ENCODE measurements around the gene EPN2.
A peak's percentile ranks its signal among the peaks of the same experiment; 100 is the strongest.
"Not testable (repeated sequence)": the region's sequence is repeated elsewhere in the genome, so short reads cannot be mapped to it uniquely, and the experiment has no call there.

The EPN2 gene

DNA sequence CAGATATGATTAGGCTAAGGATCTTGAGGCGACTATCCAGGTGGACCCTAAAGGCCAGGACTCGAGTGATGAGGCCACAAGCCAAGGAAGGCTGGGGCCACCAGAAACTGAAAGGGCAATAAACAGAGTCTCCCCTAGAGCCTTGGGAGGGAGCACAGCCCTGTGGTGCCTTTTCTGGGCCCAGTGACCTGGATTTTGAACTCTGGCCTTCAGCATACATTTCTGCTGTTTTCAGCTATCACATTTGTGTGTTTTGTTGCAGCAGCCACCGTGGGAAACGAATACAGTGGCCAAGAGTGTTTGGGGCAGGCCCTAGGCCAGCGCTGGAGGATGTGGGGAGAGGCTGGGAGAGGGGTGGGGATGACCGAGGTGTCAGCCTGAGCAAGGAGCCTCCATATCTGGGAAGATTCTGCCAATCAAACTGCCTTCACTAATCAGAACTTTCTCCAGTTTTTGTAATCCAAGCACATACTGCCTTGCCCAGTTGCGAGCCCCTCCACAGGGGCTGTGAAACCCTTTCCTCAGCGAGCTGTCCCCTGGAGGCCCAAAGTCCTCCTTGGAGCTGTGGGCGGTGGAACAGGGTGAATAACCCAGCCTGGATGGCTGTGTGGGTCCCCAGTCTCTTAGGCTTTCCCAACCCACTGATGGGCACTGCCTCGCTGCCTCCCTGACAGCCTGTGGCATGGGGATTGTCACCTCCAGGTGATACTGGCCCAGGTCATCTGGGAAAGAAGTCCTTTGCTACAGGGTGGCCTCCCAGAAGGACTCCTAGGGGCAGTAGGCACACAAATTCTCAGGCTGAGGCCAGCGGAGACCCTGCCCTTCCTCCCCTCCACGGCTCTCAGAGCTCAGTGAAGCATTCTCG lies 108.6 kb downstream of the EPN2 start:
- DNase-seq (ENCODE audit: low read depth): no peak

DNA sequence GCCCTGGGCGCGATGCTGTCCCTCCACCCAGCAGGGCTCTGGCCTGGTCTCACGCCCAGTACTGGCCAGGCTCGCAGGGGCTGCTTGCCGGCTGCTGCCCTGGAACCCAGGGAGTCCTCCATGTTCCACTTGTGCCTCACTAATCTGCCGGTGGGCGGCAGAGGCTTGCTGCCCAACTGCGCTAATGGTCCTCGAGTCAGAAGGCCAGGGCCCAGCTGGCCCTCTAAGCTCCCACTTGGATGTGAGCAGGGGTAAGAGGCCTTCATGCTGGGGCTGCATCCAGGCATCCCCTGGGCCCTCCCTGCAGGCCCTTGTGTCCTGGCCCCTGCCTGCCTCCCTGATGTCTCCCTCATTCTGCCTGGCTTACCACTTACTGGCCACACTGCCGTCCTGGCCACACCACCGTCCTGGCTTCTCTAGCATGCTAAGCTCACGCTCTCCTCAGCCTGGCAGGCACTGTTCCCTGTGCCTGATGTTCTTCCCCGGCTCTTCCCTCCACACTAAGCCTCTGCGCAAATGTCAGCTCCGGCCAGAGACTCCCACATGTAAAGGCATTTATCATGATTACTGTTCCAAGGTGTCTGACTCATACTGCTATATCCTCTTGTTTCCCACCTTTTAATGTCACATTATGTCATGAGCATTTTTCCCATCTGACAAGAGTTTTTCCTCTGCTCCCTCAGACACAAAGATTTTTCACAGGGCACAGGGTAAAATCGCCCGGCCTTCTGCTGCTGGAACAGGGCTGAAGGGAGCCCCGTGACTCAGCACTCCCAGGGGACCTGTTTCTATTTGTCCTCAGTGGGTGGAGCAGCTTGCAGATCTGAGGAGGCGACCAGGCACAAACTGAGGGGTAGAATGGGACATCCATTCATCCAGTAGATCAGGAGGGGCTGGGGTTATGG lies 109.4 kb downstream of the EPN2 start:
- DNase-seq (ENCODE audit: low read depth): no peak

DNA sequence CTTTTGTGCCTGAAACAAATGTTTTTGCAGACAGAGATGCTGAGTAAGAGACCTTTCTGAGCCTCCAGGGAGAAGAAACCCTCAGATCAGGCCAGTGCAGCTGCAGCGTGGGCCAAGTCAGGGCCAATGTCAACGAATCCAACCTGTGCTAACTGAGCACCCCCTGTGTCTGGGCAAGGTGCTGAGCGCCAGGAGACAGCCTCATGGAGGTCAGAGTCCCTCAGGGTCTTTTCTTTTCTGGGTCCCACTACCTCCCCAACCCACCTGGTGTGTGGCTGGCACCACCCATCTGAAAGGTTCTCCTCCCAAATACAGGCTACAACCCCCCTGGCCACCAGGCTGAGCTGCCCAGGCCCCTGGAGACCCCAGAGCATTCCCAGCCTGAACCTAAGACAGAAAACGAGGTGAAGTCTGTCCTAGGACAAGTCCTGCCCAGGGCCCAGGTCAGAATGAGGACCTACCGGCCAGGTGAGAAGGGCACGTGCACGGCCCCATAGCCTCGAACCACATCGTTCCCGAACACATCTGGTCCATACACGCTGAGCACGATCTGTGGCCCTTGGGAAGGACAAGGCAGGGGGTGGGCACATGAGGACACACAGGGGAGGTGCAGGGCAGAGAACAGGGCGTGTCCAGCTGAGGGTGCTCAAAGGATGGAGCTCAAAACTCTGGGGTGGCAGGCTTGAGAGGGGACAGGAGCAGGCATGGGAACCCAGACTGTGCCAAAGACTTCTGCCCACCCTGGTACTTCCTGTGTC lies 110.3 kb downstream of the EPN2 start:
- no peak for DNase-seq (ENCODE audit: low read depth)

DNA sequence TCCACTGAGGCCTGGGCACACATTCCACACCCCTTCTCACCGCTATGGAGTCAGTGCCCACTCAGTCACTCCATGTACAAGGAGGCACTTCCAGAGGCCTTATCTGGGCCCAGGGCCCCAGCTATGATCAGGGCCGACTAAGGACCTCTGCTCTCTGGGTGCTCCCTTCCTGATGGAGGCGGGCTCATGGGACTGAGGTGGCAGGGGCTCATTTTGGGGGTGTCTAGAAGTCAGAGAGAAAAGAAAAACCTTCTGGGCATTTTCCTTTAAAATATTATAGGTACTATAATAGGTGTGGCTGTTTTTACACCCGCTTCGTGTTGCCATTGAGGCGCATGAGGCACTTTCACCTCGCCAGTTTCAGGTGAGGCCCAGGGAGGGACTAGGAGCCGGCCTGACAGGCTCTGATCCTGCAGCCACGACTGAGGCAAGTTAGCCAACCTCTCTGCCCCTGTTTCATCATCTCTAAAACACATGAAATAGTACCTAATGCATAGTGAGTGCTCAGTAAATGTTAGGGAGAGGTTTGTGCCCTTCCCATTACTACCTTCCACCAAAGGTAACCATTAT lies 111.0 kb downstream of the EPN2 start:
- no peak for DNase-seq (ENCODE audit: low read depth)

DNA sequence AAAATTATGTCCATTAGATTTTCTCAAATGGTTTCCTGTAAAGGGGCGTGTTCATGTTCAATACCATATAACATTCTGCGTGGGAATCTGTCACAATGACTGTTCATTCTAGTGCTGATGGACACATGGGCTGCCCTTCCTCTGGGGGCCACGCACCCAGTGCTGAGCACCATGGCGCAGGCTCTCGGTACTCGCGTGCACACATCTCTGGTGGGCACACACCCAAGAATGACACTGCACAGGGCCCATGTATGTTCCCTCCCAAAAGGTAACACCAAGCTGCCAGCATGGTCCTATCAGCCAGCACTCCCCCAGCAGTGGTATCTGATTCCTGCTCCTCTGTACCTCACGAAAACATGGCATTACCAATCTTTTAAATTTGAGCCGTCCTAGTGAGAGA lies 111.6 kb downstream of the EPN2 start:
- DNase-seq (ENCODE audit: low read depth): no peak

DNA sequence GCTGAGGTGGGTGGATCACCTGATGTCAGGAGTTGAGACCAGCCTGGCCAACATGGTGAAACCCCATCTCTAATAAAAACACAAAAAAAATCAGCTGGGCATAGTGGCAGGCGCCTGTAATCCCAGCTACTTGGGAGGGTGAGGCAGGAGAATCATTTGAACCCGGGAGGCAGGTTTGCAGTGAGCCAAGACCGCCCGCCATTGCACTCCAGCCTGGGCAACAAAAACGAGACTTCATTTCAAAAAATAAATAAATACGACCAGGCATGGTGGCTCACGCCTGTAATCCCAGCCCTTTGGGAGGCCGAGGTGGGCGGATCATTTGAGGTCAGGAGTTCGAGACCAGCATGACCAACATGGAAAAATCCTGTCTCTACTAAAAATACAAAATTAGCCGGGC lies 116.2 kb downstream of the EPN2 start:
- DNase-seq (ENCODE audit: low read depth): not testable (repeated sequence)

DNA sequence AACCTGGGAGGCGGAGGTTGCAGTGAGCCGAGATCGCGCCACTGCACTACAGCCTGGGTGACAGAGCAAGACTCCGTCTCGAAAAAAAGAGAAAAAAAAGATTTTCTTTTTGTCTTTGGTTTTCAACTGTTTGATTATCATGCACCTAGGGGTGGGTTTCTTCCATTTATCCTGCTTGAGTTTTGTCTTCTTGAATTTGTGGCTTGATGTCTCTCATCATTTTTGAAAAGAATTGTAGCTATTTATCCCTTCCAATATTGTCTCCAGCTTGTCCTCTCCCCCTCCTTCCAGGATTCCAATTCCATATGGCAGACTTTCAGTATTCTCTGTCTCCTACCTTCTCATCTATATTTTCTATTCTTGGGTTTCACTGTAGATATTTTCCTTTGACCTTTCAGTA lies 117.6 kb downstream of the EPN2 start:
- DNase-seq (ENCODE audit: low read depth): no peak

DNA sequence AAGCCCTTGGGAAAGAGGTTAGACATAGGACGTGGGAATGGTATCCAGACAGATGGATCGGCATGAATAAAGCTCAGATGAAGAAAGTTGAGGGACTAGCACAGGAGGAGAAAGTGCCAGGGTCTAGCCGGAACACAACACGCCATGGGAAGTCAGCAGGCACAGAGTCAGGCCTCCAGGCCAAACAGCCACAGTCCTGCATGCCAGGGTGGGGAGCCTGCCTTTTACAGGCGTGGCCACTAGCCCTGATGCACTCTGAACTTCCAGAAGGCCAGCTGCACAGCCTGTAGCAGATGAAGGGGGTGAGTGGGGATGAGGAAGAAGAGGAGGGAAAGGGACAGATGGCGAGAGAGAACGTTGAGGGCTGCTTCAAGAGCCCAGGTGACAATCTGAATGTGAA lies 120.2 kb downstream of the EPN2 start:
- DNase-seq (ENCODE audit: low read depth): no peak

DNA sequence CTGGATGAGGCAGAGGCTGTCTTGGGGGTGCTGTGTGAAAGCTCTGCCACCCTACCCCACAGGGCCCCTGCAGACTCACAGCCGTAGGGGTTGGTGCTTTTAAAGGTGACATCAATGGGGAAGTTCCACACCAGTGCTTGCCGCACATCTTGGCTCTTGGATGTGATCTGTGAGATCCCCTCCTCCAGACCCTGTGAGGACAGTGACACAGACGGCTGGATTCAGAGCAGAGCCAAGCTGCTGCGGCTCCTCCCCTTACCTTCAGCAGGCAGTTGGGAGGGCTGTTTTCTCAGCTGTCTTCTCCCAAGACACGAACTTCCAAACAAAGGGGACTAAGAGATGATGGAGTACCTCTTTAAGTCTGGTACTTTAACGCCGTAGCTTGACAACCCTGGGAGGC lies 120.6 kb downstream of the EPN2 start:
- no peak for DNase-seq (ENCODE audit: low read depth)

DNA sequence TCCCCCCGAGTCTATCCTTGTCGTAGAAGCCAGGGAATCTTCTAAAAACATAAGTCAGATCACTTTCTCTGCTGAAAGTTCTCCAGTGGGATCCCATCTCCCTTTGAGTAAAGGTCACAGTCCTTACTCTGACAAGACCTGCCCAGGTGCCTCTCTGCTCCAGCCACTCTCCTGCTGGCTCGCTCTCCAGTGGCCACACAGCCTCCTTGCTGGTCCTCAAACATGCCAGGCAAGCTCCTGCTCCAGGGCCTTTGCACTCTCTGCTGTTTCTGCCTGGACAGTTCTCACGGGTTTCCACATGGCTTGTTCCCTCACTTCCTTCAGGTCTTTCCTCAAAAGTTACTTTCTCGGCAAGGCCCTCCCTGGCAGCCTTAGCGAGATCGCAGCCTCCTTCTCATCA lies 122.0 kb downstream of the EPN2 start:
- DNase-seq (ENCODE audit: low read depth): no peak

DNA sequence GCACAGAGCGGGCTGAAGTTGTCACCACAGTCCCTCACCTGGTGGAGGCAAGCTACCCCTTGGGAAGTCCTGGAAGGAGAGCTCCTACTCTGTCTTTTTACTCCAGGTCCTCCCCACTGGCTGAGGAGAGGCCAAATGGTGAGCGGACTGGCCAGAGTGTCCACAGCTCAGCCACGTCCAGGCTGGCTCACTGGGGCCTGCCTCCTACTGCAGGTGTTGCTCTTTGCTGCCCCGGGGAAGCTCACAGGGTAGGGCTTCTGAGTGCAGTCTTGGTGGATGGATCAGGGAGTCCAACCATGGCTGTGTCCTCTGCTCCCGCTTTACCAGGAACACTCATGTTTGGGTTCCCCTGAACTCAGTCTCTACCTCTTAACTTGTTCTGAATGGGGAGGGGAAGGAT lies 122.7 kb downstream of the EPN2 start:
- no peak for DNase-seq (ENCODE audit: low read depth)

DNA sequence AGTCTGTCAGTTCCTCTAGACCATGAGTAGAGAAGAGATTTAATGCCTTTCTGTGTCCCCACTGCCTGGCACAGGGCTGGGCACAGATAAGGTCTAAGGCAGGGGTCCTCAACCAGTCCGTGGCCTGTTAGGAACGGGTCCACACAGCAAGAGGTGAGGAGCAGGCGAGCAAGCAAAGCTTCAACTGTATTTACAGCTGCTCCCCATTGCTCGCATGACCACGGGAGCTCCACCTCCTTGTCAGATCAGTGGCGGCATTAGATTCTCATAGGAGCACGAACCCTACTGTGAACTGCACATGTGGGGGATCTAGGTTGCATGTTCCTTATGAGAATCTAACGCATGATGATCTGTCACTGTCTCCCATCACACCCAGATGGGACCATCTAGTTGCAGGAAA lies 123.6 kb downstream of the EPN2 start:
- no peak for DNase-seq (ENCODE audit: low read depth)

DNA sequence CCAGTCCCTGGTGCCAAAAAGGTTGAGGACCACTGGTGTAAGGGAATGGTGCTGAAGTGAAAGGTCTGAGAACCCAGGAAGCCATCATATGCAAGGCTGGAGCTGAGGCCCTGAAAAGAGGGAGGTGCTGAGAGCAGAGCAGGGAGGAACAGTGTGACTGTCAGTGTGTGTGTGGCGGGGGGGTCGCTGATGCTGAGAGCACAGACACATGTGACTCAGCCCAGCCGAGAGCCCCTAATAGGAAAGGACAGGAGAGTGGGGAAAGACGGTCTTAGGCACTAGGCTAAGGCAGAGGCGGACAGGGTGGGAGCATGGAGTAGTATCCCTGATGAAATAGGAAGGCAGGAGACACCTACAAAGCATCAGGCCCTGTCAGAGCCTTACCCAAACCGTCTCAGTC lies 124.2 kb downstream of the EPN2 start:
- DNase-seq (ENCODE audit: low read depth): no peak

DNA sequence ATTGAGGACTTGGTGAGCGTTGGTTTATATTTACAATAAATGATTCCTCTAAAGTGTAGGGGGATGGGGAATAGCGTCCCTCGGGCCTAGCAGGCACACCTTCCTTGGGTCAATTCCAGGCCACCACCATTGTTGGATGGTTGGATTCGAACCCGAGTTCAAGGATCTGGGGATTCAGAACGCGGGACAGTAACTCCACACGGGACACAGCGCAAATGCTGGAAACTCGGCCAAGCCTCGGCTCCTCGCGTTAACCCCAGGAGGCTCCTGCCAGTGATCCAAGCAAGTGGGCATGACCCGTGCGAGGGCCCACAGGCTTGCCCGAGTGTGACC lies 124.7 kb downstream of the EPN2 start:
- DNase-seq (ENCODE audit: low read depth): no peak

DNA sequence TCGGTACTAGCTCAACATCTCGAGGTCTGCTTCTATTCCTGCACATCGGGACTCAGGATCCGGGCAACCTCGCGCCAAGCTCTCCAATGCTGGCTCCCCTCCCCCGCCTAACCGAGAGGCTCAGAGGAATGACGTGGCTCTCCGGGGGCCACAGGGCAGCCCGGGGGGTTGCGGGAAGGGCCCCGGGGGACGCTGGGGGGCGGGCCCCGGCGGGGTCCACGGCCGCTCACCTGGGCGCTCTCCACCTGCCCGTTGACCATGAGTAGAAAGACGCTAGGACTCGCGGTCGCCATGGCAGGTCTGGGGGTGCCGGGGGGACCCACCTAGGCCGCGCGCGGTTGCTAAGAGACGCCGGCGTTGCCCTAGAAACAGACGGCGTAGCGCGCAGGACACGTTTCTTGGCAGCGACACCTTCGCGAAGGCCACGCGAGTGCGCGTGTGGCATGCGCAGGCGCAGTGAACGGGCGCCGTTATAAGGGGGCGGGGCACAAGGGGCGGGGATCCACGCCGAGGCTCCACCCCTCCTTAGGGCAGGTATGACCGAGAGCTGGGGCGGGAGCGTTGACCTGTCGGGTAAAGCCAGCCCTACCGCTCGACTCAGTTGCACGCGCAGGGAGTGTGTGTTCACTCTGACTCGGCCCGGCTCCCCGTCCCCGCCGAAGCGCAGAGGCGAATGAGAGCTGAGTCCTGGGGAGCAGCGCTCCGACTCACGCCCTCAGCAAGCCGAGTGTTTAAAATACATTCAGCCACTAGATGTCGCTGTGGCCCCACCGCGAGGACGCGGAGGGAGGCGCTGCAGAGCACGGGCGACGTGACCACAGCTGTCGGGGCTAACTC lies 125.3 kb downstream of the EPN2 start, which contains the start of gene B9D1:
Gene B9D1 (minus strand): TSS at position 447 of the 837 bp plus-strand sequence. CDS start 154 bp downstream, at position 293.
- DNase-seq (ENCODE audit: low read depth): peak; percentile 74

DNA sequence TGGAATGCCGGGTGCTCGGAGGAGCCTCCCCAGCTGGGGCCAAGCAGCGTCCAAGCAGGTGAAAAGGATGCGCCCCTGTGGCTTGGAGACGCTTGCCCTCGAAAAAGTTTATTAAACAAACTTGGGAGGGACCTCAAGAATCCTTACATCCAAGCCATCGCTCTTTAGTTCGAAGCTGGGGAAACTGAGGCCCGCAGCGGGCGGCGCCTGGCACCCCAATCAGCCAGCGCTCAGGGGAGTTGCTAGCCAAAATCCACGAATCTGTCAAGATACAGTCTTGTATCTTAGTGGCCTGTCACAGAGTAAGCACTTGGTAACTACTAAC lies 125.9 kb downstream of the EPN2 start:
- DNase-seq (ENCODE audit: low read depth): no peak

DNA sequence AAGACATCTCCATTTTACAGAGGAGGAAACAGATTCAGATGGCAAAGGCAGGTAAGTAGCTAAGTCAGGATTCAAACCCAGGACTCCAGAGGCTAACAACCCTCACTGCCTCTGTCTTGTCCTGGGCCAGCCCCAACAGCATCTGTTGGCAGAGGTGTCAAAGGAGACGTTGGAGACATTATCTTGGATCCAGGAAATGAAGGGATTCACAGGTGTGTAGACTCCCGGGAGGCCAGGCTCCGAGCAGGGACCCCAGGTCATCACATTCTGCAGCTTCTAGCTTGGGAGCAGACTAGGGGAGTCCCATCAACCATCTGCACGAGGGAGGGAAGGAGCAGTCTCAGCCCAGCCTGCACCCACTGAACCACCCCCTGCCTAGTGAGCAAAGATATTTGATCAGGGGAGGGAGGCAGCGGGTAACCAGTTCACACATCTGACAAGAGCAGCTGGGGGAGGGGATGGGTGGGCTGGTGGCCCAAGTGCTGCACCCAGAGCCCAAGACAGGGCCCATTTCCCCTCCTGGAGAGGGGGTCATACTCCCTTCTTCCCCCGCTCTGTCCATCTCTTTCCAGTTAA lies 126.4 kb downstream of the EPN2 start:
- no peak for DNase-seq (ENCODE audit: low read depth)

DNA sequence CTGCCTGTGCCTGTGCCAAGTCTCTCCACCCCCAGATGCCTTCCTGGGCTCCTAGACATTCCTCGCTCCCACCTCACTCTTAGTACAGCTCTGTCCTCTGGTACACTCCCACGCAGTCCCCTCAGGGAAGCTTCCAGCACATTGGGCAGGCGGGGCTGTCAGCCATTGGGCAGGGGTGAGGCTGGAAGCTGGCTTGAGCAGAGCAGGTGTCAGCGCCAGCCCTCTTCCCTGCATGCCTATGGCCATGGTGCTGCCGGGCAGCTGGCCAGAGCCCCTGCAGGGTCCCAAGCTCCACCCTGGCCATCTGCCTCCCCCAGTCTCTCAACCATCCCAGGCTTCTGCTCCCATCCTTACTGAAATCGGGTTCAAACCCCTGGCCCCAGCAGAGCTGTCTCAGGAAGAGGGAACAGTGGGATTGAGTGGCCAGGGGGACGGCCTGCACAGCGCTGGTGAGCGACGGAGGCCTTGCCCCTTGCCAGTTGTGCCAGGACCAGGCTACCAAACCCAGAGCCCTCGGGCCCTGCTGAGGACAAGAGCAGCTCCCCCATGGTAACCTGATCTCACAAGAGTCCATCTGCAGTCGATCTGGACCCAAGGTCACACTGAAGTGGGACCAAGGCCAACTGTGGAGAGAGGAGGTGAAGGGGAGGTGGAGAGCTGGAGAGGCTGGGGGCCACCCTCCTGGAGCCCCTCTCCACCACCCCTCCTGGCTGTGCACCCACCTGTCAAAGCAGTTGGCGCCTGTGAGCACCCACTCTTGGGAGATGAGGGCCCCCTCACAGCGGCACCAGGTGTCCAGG lies 127.7 kb downstream of the EPN2 start:
- no peak for DNase-seq (ENCODE audit: low read depth)

DNA sequence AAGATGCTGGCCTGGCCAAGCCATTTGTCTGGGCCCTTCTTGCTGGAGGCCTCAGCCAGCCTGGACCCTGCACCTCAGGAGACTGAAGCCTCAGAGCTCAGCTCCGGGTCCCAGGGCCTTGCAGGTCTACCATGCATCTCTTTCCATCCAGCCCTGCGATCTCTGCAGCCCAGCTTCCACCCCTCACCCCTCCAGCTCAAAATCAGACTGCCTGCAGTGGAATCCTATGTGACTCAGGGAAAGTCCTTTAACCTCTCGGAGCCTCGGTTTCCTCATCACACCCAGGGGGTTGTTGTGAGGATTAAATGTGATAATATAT lies 128.3 kb downstream of the EPN2 start:
- DNase-seq (ENCODE audit: low read depth): no peak
